Testis (tissue), 2 donors: ENCODE data around the gene ZBTB43.

Experiments
- POLR2A ChIP-seq: fragments of 450-650 bp; IDR thresholded peaks from one replicate; pipeline ENCODE4 v1.6.1; 2017; ENCODE audit warnings: antibody characterized with exemption, mild to moderate bottlenecking, moderate library complexity
- TF ChIP-seq, protein P1 (sequence below), 3 experiments: fragments of 450-650 bp in 2 of 3; fragments of 200-600 bp in 1 of 3; sonication (generic) in 1 of 3; IDR thresholded peaks; one replicate each; pipeline ENCODE4 v1.5.1; 2016 to 2019; ENCODE audit warnings: antibody characterized with exemption in 3 of 3, mild to moderate bottlenecking in 2 of 3, moderate library complexity in 1 of 3

DNA sequence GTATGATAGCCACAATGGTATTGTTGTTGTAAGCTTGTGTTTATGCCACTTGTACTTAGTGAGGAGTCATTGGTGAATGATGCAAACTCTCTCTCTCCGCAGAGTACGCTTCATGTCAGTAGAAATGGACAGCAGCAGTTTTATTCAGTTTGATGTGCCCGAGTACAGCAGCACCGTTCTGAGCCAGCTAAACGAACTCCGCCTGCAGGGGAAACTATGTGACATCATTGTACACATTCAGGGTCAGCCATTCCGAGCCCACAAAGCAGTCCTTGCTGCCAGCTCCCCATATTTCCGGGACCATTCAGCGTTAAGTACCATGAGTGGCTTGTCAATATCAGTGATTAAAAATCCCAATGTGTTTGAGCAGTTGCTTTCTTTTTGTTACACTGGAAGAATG is 74.4 kb downstream of the ZBTB43 start:
- TF ChIP-seq POLR2A: no peak
- TF ChIP-seq, protein P1, sequence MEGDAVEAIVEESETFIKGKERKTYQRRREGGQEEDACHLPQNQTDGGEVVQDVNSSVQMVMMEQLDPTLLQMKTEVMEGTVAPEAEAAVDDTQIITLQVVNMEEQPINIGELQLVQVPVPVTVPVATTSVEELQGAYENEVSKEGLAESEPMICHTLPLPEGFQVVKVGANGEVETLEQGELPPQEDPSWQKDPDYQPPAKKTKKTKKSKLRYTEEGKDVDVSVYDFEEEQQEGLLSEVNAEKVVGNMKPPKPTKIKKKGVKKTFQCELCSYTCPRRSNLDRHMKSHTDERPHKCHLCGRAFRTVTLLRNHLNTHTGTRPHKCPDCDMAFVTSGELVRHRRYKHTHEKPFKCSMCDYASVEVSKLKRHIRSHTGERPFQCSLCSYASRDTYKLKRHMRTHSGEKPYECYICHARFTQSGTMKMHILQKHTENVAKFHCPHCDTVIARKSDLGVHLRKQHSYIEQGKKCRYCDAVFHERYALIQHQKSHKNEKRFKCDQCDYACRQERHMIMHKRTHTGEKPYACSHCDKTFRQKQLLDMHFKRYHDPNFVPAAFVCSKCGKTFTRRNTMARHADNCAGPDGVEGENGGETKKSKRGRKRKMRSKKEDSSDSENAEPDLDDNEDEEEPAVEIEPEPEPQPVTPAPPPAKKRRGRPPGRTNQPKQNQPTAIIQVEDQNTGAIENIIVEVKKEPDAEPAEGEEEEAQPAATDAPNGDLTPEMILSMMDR (IDR thresholded peaks at IDR 0.05): no peak
